ENCODE measurements around the gene PIK3C2G.
A peak's percentile ranks its signal among the peaks of the same experiment; 100 is the strongest.

The PIK3C2G gene

DNA sequence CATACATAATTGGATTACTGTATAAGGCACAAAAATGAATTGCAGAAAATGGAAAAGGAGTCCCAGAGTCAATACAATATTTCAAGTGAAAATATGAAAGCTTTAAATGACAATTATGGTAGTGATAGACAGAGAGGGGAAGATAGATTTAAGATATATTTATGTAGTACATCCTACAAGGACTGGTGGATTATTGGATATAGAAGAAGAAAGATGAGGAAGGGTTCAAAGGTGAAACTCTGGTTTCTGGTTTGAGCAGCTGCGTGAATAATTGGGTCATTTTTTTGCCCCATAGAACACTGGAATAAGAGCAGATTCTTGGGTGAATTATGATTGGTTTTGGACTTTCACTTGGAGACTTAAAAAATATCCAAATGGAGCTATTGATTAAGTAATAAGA, 19.4 kb downstream of the PIK3C2G start:
- DNase-seq = no peak

DNA sequence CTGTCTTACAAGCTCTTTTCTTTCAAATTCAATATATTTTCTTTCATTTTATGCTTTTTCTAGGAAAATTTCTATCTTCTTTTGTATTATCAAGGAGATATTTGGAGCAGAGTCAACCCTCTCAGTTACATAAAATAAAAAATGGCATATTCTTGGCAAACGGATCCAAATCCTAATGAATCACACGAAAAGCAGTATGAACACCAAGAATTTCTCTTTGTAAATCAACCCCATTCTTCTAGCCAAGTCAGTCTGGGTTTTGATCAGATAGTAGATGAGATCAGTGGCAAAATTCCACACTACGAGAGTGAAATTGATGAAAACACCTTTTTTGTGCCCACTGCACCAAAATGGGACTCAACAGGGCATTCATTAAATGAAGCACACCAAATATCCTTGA, 20.6 kb downstream of the PIK3C2G start:
- peak; percentile 15 for DNase-seq

DNA sequence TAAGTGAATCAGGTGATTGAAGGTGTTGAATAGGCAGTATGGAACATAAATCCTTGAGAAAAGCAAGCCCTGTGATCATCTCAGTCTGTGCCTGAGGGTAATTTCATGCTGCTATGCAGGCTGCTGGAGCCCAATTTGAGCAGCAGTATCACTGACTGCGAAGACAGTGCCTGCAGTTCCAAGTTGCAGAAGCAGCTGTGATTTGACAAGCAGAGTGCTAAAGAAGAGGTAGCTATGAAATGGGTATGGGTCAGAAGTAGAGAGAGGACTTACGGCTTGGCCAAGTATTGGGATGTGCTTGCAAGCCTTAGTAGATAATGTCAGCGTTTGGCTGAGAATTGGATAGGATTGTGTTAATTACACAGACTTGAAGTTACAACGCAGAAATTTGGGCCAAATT, 22.5 kb downstream of the PIK3C2G start:
- DNase-seq = no peak

DNA sequence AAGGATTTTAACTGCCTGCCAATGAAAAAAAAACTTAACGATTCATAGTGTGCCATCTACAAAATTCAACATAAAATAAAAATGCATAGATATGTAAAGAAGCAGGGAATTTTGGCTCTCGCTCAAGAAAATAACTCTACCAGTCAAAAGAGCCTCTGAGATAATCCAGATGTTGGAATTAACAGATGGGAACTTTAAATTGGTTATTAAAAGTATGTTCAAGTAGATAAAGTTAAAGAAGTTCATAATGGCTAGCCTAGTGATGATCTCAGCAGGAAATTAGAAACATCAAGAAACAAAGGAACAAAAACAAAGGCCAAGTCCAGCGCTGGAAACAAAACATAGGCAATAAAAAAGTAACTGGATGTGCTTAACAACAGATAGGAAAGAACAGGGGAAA, 23.1 kb downstream of the PIK3C2G start:
- DNase-seq = peak; percentile 16

DNA sequence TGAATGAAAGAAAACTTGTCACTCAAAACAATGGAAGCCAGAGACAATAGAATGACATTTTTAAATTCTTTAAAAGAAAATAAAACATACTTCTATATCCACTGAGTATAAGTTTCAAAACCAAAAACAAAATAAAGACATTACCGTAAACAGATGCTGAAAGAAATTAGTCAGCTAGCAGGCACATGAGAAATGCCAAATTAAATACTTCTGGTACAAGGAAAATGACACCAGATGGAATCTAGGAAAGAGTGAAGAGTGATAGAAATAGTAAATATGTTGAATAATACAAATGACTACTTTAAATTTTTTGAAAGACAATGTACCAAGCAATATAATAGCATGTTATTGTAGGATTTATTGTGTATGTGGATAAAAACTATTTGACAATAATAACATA, 23.8 kb downstream of the PIK3C2G start:
- no peak for DNase-seq

DNA sequence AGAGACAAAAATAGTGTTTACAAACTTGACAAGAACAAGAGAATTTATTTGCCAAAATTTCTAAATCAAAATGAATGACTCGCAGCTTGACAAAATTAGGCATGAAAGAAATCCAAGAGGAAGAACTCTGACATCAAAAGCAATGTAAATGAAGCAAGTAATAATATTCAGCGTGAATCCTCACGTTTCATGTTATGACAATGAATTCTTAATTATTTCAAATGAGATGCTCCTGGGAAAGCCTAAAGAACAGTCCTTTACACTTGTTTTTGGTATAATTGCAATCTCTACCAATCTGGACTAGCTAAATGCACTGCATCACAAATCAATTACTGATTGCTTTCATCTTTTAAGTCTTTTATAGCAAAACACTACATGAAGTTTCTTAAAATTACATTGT, 29.1 kb downstream of the PIK3C2G start:
- DNase-seq = no peak

DNA sequence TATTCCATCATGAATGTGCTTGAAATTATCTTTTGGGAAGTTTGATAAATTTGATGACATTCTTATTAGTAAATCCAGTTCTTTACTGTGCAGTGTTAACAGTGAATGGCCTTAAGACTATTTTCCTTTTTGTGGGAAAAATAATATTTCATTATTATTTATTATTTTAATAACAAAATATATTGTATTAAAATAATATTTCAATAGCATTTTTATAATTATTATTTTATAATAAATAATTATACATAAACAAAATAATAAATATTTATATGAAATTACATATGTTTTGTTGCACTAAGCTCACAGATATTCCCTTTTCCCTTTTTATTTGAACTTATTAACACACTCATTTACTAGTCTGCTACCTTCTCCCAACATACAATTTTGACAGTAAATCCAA, 33.6 kb downstream of the PIK3C2G start:
- no peak for DNase-seq

DNA sequence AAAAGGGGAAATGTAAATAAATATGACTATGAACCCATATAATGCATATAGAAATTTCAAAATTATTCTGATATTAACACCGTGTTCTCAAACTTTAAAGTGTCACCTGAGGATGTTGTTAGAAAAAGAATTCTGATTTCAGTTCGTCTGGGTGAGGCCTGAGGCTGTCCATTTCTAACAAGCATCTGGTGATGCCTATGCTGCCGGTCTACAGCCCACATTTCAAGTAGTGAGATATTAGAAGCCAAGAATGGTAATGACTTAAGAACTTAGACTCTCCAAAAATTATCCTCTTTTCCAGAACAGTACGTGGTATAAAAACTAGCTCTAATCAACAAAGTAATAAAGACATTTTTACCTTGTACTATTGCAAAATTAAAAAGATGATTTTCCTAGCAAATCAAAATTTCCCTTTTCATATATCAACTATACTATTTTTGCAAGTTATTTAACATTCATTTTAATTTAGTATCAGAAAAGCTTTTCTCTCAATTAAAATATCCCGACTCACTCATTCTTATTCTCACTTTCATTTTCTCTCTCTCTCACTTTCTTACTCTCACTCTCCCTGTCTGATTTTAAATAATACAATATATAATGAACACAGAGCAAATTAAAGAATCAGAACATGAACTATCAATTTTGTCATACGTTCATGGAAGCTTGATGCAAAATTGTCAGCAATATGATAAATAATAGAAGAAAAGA, 35.0 kb downstream of the PIK3C2G start:
- DNase-seq = no peak

DNA sequence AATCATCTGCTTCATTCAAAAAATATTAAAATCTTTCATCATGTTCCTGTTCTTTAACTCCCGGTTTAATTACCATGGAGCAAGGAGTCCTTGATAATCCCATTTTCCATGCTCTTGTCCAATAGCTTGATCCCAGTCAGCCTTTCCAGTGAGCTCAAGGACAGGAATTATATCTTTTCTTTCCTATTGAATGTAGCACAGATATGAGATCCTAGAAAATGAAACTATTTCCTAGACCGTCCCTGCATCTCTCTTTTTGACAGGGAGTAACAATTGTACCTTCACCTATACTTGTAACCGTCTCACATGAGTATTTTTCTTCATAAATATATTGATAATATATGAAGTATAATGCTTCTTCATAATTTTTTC, 35.6 kb downstream of the PIK3C2G start:
- DNase-seq = no peak

DNA sequence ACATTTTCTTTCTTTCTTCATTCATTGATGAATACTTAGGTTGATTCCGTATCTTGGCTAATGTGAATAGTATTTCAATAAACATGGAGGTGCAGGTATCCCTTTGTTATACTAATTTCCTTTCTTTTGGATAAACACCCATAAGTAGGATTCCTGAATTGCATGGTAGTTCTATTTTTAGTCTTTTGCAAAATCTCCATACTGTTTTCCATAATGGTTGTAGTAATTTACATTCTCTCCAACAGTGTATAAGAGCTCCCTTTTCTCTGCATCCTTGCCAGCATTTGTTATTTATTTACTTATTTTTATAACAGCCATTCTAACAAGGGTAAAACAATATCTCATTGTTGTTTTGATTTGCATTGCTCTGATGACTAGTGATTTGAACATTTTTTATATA, 36.6 kb downstream of the PIK3C2G start:
- DNase-seq = no peak

DNA sequence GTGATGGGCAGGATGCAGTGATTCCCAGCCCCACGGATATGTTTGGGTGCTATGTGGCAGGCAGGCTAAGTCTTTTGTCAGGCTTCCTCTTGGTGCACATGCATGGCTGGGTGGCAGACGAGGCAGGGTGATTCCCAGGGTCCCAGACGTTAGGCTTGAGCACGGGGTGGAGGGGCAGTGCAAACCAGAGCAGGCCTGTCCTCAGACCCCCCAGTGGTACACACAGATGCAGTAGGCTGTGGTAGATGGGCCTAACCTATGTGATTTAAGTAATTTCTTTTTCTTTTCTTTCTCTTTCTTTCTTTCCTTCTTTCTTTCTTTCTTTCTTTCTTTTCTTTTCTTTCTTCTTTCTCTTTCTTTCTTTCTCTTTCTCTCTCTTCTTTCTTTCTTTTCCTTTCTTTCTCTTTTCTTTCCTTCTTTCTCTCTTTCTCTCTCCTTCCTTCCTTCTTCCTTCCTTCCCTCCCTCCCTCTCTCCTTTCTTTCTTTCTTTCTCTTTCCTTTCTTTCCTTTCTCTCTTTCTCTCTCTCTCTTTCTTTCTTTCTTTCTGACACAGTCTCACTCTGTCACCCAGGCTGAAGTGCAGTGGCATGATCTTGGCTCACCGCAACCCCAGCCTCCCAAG, 41.6 kb downstream of the PIK3C2G start:
- no peak for DNase-seq

DNA sequence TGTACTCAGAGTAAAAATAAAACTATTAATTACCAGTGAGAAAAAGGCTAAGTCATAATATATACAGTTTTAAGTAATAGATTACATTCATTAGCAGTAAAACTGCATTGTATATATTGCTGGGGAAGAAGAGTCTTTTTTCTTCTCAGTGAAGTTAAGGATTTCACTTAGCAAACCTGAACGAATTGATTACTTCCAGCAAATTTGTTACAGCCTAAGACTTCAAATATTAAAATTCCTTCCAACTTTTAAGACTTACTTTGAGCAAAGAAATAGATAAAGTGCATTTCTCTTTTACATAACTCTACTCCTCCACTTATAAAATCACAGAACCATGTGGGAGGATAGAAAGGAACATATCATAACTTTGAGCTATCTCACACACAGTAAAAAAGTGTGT, 43.3 kb downstream of the PIK3C2G start:
- no peak for DNase-seq

DNA sequence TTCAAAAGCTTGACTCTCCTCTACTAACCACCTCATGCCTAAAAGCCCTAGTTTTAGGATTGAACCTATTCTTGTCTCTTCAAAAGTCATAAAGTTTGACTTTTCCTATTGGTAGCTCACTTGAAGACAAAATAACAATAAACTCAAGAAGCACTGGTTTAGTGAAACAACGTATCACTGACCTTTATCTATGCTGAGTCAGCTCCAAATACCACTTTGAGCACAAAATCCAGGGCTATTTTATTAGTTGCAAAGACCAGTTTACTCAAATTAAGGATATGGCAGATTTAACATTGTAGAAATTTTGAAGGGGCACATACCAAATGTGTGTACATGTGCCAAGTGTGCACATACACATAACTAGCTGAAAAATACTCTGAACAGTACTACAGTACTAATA, 45.0 kb downstream of the PIK3C2G start:
- DNase-seq = no peak

DNA sequence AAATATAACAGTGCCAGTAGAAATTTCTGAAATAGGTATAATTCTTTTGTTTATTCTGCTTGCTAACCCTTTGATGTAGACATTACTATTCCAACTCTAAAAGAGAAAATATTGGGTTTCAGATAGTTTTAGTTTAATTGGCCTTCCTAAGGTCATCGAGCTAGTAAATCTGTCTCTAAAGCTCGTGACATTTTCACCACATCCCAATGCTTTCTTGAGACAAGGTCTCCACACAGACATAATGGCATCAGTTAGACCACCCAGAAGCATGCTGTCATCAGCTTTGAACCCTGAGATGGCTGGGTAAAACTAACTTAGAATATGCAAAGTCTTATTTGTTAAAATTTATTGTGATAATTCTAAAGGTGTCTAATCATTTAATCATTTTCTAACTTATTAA, 52.0 kb downstream of the PIK3C2G start:
- DNase-seq = no peak

DNA sequence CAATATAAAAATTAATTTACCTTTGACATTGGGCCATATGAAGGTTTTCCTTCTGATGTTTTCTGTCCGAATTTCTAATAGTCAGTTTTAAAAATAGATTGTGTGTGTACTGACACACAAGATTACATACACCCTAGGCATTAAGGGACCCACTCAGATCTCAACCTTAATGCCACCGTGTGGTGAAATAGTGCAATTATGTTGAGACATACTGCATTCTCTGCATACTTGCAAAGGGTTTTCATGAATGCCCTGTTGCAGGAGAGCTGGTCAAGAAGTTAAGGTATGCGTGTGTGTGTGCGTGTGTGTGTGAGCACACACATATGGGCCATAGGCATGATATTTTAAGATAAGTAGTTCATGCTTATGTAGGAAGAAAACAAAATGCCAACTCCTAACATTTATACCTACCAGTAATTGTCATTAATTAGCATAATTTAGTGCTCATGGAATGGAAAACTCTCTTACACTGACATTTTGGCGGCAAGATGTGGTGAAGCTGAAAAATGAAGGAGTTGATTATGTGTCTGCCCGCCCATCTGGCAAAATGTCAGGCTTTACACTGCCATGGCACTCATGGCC, 58.8 kb downstream of the PIK3C2G start:
- peak; percentile 89 for DNase-seq

DNA sequence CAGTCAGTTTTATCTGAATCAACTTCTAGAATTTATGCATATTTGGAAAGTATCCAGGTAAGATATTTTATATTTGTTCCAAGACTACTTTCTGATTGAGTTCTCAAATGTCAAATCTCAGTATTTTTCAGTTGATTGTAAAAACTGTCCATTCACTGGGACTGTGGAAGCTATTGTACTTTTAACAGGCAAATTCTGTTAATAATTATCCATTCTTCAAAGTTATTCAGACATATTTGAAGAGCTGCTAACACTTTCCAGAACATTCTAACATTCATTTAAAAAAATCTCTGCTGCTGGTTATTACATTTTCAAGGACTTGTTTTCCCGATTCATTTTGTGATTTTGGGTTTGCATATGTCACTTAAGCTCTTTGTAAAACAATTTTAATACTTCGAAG, 59.7 kb downstream of the PIK3C2G start:
- no peak for DNase-seq

DNA sequence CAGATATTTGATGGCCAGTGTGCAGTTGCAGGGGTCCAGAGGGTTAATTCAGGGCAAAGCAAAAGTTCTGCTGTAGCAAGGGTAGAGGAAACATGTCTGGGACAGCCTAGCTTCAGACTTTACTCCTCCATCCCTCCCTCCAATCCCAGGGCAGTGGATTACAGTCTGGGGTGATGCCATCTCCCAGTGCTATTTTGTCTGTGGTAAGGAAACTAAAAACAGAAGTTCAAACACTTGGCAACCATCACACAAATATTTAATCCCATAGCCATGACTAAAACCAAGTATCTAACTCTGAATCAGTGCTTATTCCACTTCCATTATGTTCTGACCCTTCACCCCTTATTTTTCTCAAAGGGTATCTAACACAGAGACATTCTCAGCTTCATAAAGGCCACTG, 61.8 kb downstream of the PIK3C2G start:
- peak; percentile 34 for DNase-seq

DNA sequence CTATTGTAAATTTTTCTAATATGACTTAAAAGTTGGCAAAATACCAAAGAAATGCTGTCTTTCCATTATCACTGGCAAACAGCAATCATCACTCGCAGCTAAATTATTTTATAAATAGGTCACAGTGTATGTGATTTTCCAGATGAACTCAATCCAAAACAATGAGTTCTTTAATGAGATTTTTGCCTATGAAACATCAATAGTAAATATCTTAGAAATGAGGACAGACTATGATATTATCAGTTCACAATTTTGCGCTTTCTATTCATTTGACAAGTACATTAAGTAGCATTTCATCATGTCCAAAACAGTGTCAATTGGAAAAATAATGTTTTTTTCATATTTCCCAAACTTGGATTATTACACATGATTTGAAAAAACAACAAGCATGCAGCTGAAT, 65.7 kb downstream of the PIK3C2G start:
- DNase-seq = no peak

DNA sequence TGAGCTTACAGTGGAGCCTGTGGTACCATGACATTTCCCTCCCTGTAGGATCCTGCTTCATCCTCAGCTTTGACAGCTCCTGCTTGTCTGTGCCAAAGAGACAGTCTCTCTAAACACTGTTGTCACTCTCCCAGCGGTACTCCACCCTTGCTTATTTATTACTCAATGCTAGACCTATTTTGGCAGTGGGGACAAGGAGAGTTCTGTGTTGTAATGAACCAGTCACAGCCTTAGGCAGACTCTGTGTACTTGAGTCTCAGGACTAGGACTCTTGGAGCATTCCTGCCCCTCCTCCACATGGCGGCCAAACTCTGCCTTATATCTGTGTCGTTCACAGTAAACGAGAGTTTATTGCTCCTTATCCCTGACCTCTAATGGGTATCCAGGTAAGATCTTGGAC, 70.9 kb downstream of the PIK3C2G start:
- DNase-seq = no peak

DNA sequence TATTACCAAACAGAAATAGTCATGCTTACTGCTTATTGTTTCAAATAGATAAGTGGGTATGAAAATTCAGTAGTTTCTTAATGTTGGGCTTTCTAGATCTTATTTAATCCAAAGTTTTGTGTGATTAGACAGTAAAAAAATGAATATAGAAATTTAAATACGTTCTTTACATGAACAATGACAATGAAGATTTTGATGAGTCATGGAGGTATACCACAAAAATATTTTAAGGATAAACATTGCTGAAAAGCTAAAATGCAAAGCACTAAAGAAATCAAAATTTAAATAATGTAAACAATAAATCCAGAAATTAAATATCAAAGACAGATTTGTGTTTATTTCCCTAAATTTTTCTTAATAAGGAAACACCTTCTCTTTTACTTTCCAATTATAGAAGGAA, 78.3 kb downstream of the PIK3C2G start:
- no peak for DNase-seq

DNA sequence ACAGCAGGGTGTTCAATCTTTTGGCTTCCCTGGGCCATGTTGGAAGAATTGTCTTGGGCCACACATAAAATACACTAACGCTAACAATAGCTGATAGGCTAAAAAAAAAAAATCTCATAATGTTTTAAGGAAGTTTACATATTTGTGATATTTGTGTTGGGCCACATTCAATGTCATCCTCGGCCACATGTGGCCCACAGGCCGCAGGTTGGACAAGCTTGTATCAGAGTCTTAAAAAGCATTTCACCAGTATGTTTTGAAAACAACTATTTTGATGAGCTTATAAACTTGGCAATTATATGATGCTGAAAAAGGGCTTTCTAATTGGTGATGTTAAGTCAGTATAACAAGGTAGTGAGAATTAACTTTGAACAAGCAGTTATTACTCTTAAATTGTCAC, 78.9 kb downstream of the PIK3C2G start:
- no peak for DNase-seq

DNA sequence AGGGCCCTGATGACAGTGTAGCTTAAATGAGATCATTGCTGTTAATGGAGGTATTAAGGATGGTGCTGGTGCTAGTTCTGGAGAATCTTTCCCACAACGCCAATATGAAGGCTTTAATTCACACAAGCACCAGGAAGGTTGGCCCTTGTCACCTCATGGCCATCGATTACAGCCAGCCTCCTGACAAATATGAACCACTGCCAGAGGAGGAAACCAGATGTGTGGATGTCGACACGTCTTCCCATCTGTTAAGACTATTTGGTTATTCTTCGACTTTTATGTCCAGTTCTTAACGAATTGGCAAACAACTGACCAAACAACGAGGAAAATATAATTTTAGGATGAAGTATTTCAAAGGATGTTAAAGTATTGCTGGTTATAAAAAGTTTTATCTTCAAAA, 79.5 kb downstream of the PIK3C2G start:
- DNase-seq = no peak

DNA sequence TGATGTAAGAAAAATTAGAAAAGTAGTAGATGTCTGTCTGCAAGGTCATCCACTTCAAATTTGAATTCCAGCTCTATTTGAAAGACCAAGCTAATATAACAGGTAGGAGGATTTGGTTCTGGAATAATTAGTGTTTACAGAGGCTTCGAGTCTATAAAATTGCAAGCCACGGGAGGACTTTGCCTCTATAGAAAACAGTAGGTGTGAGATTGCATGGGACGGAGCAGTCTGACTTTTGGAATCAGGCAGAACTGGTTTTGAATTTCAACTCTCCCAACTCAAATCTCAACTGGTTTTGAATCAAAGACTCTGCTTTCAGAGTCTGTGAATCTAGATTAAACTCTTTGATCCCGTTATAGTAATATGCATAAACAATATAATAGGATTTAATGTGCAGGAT, 82.4 kb downstream of the PIK3C2G start:
- DNase-seq = no peak

DNA sequence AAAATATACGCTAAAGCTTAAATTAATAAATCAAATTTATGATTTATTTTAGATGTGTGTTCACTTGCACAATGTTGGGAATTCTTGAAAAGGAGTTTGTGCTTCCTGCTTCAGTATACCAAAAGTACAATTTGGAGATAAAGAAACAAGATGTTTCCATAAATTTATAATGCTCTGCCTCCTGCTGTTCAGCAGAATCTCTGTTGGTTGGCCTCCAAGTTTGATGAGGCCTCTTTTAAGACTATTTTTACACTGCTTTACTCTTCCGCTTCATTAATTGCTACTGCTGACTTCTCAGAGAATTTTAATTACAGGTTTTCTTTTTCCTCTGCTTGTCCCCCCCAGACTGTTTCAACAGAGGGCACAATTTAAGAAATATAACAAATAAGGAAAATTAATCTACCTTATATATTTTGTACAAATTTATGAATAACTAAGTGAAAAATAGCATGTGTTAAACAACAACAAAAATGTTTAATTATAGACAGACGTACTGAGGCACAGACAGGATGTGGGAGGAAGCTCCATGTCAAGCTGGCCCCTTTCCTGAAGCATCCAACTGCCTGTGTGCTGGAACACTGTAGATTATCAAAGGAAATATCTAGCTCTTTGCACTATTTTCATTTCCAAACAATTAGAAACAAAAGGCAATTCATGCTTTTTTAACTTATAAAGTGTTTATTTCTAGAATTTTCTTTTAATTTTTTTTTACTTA, 83.9 kb downstream of the PIK3C2G start:
- peak; percentile 13 for DNase-seq

Measured in fibroblast of skin of abdomen (primary cell).